HCT116 (cell line): ENCODE data around the gene FAM181B. TPM values are rescaled to one million over a fixed set of nuclear protein-coding genes. Genes with fewer than 3 reads are reported as not detected.

ENCODE experiments used
- ATAC-seq: fragments of 200-7000 bp; cut with Tn5 transposase; 2 replicates; pipeline ENCODE4 v1.9.1; 2020; ENCODE audit warnings: mild to moderate bottlenecking, moderate library complexity
- BruUV-seq: library from RNA; stranded (reverse); fragments of 400-500 nt; replicated peaks from 2 replicates; lab custom pipeline; 2021; lab: Mats Ljungman, UMichigan
- CTCF ChIA-PET: fragments of 300-600 bp; sonication (Branson Sonifier 250); formaldehyde crosslinking; loops from one replicate; lab custom pipeline; 2021; ENCODE audit warnings: antibody characterized with exemption; lab: Charles Lee
- POLR2A ChIA-PET: fragments of 300-600, 350-600 bp; sonication (Branson Sonifier 250); formaldehyde crosslinking; loops from one replicate; lab custom pipeline; 2021; ENCODE audit warnings: antibody characterized with exemption; lab: Charles Lee
- RAD21 ChIA-PET, 2 experiments: fragments of 300-600 bp; sonication (Branson Sonifier 250); formaldehyde crosslinking; loops; one replicate each; lab custom pipeline; 2023; ENCODE audit warnings: low total read pairs in 2 of 2; ENCODE audit not compliant: uncharacterized antibody in 2 of 2, unreplicated experiment in 2 of 2, low non-redundant PET in 1 of 2; lab: Charles Lee
- DNase-seq: peaks from one replicate; pipeline ENCODE4 v3.0.0-alpha.2; 2010; ENCODE audit warnings: low read depth, low spot score
- H2AFZ ChIP-seq: fragments of 200-600 bp; shearing (Covaris generic), sonication (generic); 2 replicates; pipeline ENCODE4 v1.6.1; 2017; ENCODE audit warnings: low read depth, mixed run types, mixed read lengths, antibody characterized with exemption, low read length; ENCODE audit not compliant: poor library complexity, severe bottlenecking
- H3K27ac ChIP-seq: 2 replicates; pipeline ENCODE4 v1.5.1; 2012; ENCODE audit warnings: low read depth, low read length
- H3K27me3 ChIP-seq: fragments of 200-600 bp; sonication (generic); 2 replicates; pipeline ENCODE4 v1.6.1; 2016; ENCODE audit warnings: mixed run types, low read length, mixed read lengths; ENCODE audit not compliant: insufficient read depth
- H3K36me3 ChIP-seq, 2 experiments: fragments of 200-500 bp in 1 of 2; fragments of 200-600 bp in 1 of 2; sonication (Bioruptor generic) in 1 of 2; sonication (generic) in 1 of 2; 2 replicates each; pipeline versions ENCODE4 v1.5.1 to v1.6.1; 2014 to 2016; ENCODE audit warnings: low read length in 2 of 2, inconsistent platforms in 1 of 2, mixed read lengths in 1 of 2, mixed run types in 1 of 2; ENCODE audit not compliant: insufficient read depth in 2 of 2, control insufficient read depth in 1 of 2
- H3K4me1 ChIP-seq, 2 experiments: fragments of 200-600 bp in 1 of 2; sonication (generic) in 1 of 2; 2 replicates each; pipeline versions ENCODE4 v1.5.1 to v1.6.1; 2012 to 2017; ENCODE audit warnings: low read length in 2 of 2, inconsistent platforms in 1 of 2, mild to moderate bottlenecking in 1 of 2, mixed read lengths in 1 of 2, mixed run types in 1 of 2, moderate library complexity in 1 of 2; ENCODE audit not compliant: insufficient read depth in 2 of 2, control insufficient read depth in 1 of 2
- H3K4me2 ChIP-seq: fragments of 200-600 bp; sonication (generic); 2 replicates; pipeline ENCODE4 v1.6.1; 2017; ENCODE audit warnings: mixed run types, low read length, mixed read lengths
- H3K4me3 ChIP-seq, 2 experiments: fragments of 200-600 bp in 1 of 2; sonication (generic) in 1 of 2; replicated peaks in 1 of 2; 2 replicates each; pipeline ENCODE4 v1.5.1; 2011 to 2016; ENCODE audit warnings: low read length in 2 of 2, control low read depth in 1 of 2, low read depth in 1 of 2, mild to moderate bottlenecking in 1 of 2, mixed read lengths in 1 of 2, mixed run types in 1 of 2
- H3K79me2 ChIP-seq: fragments of 200-600 bp; sonication (generic); 2 replicates; pipeline ENCODE4 v1.6.1; 2017; ENCODE audit warnings: mild to moderate bottlenecking, mixed run types, low read length, moderate library complexity, mixed read lengths; ENCODE audit not compliant: insufficient read depth
- H3K9ac ChIP-seq: fragments of 200-600 bp; sonication (generic); 2 replicates; pipeline ENCODE4 v1.6.1; 2016; ENCODE audit warnings: low read length, mixed read lengths
- H3K9me2 ChIP-seq: fragments of 200-600 bp; sonication (generic), shearing (Covaris generic); 2 replicates; pipeline ENCODE4 v1.6.1; 2017; ENCODE audit warnings: mixed run types, mild to moderate bottlenecking, moderate library complexity; ENCODE audit not compliant: insufficient read depth
- H3K9me3 ChIP-seq, 2 experiments: fragments of 200-500 bp in 1 of 2; fragments of 200-600 bp in 1 of 2; sonication (Bioruptor generic) in 1 of 2; sonication (generic) in 1 of 2; 2 replicates each; pipeline ENCODE4 v1.6.1; 2014 to 2017; ENCODE audit warnings: low read length in 2 of 2, mixed read lengths in 2 of 2, inconsistent platforms in 1 of 2, low read depth in 1 of 2, mild to moderate bottlenecking in 1 of 2, mixed run types in 1 of 2, moderate library complexity in 1 of 2; ENCODE audit not compliant: control insufficient read depth in 1 of 2, insufficient read depth in 1 of 2
- H4K20me1 ChIP-seq: fragments of 200-600 bp; sonication (generic), shearing (Covaris generic); 2 replicates; pipeline ENCODE4 v1.6.1; 2017; ENCODE audit warnings: mixed run types, mild to moderate bottlenecking, moderate library complexity; ENCODE audit not compliant: insufficient read depth
- EGR1 ChIP-seq: IDR thresholded peaks from 2 replicates; pipeline ENCODE4 v1.6.1; 2012; ENCODE audit warnings: low read depth
- ELF1 ChIP-seq: IDR thresholded peaks from 2 replicates; pipeline ENCODE4 v1.6.1; 2012; ENCODE audit warnings: low read depth, borderline replicate concordance
- EZH2phosphoT487 ChIP-seq: fragments of 200-600 bp; IDR thresholded peaks from 2 replicates; pipeline ENCODE4 v1.6.1; 2018; ENCODE audit warnings: antibody characterized with exemption, borderline replicate concordance
- FOSL1 ChIP-seq: IDR thresholded peaks from 2 replicates; pipeline ENCODE4 v1.6.1; 2012; ENCODE audit warnings: low read depth
- JUND ChIP-seq: IDR thresholded peaks from 2 replicates; pipeline ENCODE4 v1.6.1; 2012
- POLR2AphosphoS5 ChIP-seq: IDR thresholded peaks from 2 replicates; pipeline ENCODE4 v1.6.1; 2011; ENCODE audit warnings: mild to moderate bottlenecking, low read depth, low read length, moderate library complexity
- RAD21 ChIP-seq: IDR thresholded peaks from 2 replicates; pipeline ENCODE4 v1.6.1; 2012; ENCODE audit warnings: low read depth, mild to moderate bottlenecking
- SP1 ChIP-seq: IDR thresholded peaks from 2 replicates; pipeline ENCODE4 v1.6.1; 2012; ENCODE audit warnings: low read depth
- SRF ChIP-seq: IDR thresholded peaks from 2 replicates; pipeline ENCODE4 v1.6.1; 2012; ENCODE audit warnings: low read depth
- YY1 ChIP-seq: IDR thresholded peaks from 2 replicates; pipeline ENCODE4 v1.6.1; 2011; ENCODE audit warnings: low read length, low read depth, moderate library complexity, mild to moderate bottlenecking; ENCODE audit not compliant: insufficient replicate concordance; ENCODE audit errors: extremely low read depth
- ZNF274 ChIP-seq: fragments of 200-500 bp; sonication (Bioruptor generic); IDR thresholded peaks from 2 replicates; pipeline ENCODE4 v1.6.1; 2014; ENCODE audit warnings: mild to moderate bottlenecking, low read depth, low read length, inconsistent platforms
- intact Hi-C: fragments of 100-400 bp; cut with micrococcal nuclease; formaldehyde crosslinking; loops from 2 replicates; pipeline ENCODE4 v1.10.0; 2022
- total RNA-seq: library from RNA; stranded (reverse); gene quantifications from one replicate; pipeline ENCODE4 v1.2.1, GENCODE V29; 2021; ENCODE audit not compliant: unreplicated experiment
- TF ChIP-seq, protein P1 (sequence below): IDR thresholded peaks from 2 replicates; pipeline ENCODE4 v1.6.1; 2011; ENCODE audit warnings: mild to moderate bottlenecking, low read length, moderate library complexity; ENCODE audit not compliant: insufficient replicate concordance; ENCODE audit errors: extremely low read depth
- TF ChIP-seq, protein P2 (sequence below): IDR thresholded peaks from 2 replicates; pipeline ENCODE4 v1.6.1; 2012; ENCODE audit warnings: low read depth

The FAM181B gene
- total RNA-seq, 1 experiment from 2014 or later: not detected

DNA sequence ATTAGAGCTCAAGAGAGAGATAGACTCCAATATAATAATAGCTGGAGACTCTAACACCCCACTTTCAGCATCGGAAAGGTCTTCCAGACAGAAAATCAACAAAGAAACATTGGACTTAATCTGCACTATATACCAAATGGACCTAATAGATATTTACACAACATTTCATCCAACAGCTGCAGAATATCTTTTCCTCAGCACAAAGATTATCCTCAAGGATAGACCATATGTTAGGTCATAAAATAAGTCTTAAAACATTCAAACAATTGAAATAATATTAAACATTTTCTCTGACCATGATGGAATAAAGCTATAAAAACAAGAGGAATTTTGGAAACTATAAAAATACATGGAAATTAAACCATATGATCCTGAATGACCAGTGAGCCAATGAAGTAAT lies 45.1 kb upstream of the FAM181B start:
- DNase-seq (no peak), ATAC-seq (no peak)
- H3K9me2 ChIP-seq: no peaks in the 10 kb centered on the region
- no peaks in the 10 kb centered on the region for H3K4me1 ChIP-seq
- no TSS peak for BruUV-seq
- no peaks in the 10 kb centered on the region for H3K9me3 ChIP-seq
- no peak overlapping the region for H3K4me2 ChIP-seq
- intact Hi-C loops: loop anchor here (5.0 kb wide), 1 partner anchor 1044 kb away; no protein-coding TSS in a partner anchor
- CTCF ChIA-PET: interaction anchor here (0.7 kb wide), 1 partner anchor 9 kb away, joined by 3 read pairs; no protein-coding TSS in a partner anchor
- H3K27ac ChIP-seq: no peak overlapping the region
- POLR2A ChIA-PET: no interaction called here
- no peak overlapping the region for H3K9ac ChIP-seq
- TF ChIP-seq, protein P1, sequence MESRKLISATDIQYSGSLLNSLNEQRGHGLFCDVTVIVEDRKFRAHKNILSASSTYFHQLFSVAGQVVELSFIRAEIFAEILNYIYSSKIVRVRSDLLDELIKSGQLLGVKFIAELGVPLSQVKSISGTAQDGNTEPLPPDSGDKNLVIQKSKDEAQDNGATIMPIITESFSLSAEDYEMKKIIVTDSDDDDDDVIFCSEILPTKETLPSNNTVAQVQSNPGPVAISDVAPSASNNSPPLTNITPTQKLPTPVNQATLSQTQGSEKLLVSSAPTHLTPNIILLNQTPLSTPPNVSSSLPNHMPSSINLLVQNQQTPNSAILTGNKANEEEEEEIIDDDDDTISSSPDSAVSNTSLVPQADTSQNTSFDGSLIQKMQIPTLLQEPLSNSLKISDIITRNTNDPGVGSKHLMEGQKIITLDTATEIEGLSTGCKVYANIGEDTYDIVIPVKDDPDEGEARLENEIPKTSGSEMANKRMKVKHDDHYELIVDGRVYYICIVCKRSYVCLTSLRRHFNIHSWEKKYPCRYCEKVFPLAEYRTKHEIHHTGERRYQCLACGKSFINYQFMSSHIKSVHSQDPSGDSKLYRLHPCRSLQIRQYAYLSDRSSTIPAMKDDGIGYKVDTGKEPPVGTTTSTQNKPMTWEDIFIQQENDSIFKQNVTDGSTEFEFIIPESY: no peak
- TF ChIP-seq EZH2phosphoT487: no peak
- no peak for TF ChIP-seq SP1
- no peak for TF ChIP-seq RAD21
- TF ChIP-seq ELF1: no peak
- TF ChIP-seq YY1: no peak
- TF ChIP-seq FOSL1: no peak
- TF ChIP-seq, protein P2, sequence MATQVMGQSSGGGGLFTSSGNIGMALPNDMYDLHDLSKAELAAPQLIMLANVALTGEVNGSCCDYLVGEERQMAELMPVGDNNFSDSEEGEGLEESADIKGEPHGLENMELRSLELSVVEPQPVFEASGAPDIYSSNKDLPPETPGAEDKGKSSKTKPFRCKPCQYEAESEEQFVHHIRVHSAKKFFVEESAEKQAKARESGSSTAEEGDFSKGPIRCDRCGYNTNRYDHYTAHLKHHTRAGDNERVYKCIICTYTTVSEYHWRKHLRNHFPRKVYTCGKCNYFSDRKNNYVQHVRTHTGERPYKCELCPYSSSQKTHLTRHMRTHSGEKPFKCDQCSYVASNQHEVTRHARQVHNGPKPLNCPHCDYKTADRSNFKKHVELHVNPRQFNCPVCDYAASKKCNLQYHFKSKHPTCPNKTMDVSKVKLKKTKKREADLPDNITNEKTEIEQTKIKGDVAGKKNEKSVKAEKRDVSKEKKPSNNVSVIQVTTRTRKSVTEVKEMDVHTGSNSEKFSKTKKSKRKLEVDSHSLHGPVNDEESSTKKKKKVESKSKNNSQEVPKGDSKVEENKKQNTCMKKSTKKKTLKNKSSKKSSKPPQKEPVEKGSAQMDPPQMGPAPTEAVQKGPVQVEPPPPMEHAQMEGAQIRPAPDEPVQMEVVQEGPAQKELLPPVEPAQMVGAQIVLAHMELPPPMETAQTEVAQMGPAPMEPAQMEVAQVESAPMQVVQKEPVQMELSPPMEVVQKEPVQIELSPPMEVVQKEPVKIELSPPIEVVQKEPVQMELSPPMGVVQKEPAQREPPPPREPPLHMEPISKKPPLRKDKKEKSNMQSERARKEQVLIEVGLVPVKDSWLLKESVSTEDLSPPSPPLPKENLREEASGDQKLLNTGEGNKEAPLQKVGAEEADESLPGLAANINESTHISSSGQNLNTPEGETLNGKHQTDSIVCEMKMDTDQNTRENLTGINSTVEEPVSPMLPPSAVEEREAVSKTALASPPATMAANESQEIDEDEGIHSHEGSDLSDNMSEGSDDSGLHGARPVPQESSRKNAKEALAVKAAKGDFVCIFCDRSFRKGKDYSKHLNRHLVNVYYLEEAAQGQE: no peak
- no peak for TF ChIP-seq SRF
- TF ChIP-seq JUND: no peak
- no peak for TF ChIP-seq ZNF274
- no peak for TF ChIP-seq POLR2AphosphoS5
- TF ChIP-seq EGR1: no peak
- no peaks in the 10 kb centered on the region for H3K36me3 ChIP-seq
- RAD21 ChIA-PET: no interaction called here
- no peak overlapping the region for H3K4me3 ChIP-seq
- no peaks in the 10 kb centered on the region for H3K79me2 ChIP-seq
- H2AFZ ChIP-seq: no peak overlapping the region
- H4K20me1 ChIP-seq: no peaks in the 10 kb centered on the region
- H3K27me3 ChIP-seq: peaks cover 5% of the 10 kb centered on the region; the same call in 1 of the 2 replicates
